Natural killer cell treated with Interleukin-12 subunit alpha and Interleukin-12 subunit beta and Interleukin-15 and Interleukin-18, amount 100 ng/mL, for 72 hours (primary cell): ENCODE data around the gene SEMA3G. TPM values are rescaled to one million over a fixed set of nuclear protein-coding genes. Genes with fewer than 3 reads are reported as not detected.

Source experiments
- ATAC-seq, 2 donors: fragments of 150-1000 bp; cut with Tn5 transposase in 1 of 2; sonication (Bioruptor Pico), chemical (Tn5 transposase) in 1 of 2; 2 replicates each; pipeline ENCODE4 v1.10.0; 2021
- DNase-seq: peaks from one replicate; pipeline ENCODE4 v3.0.0; 2022; ENCODE audit warnings: low spot score
- H3K27ac Mint-ChIP-seq, 2 donors: 1 replicate in 1 of 2; 2 replicates in 1 of 2; pipeline ENCODE4 v1.8.0; 2022; ENCODE audit warnings: mixed read lengths in 2 of 2, mild to moderate bottlenecking in 1 of 2, moderate library complexity in 1 of 2
- H3K27me3 Mint-ChIP-seq, 2 donors: 1 replicate in 1 of 2; 2 replicates in 1 of 2; pipeline ENCODE4 v1.8.0; 2022; ENCODE audit warnings: mixed read lengths in 2 of 2
- H3K36me3 Mint-ChIP-seq: one replicate; pipeline ENCODE4 v1.8.0; 2022; ENCODE audit warnings: mixed read lengths
- H3K4me1 Mint-ChIP-seq, 2 donors: 1 replicate in 1 of 2; 2 replicates in 1 of 2; pipeline ENCODE4 v1.8.0; 2022; ENCODE audit warnings: low read depth in 2 of 2, mixed read lengths in 2 of 2, mild to moderate bottlenecking in 1 of 2
- H3K4me3 Mint-ChIP-seq: one replicate; pipeline ENCODE4 v1.8.0; 2022; ENCODE audit warnings: mixed read lengths
- H3K9me3 Mint-ChIP-seq: 2 replicates; pipeline ENCODE4 v1.8.0; 2022; ENCODE audit warnings: mixed read lengths
- total RNA-seq, 2 donors: library from RNA; stranded (reverse); gene quantifications; one replicate each; pipeline ENCODE4 v1.2.3, GENCODE V29; 2022

Gene SEMA3G
- total RNA-seq, 2 donors from 2014 or later = 0.08 TPM; not detected in 1

GRCh38 chr3:52400275-52400793 lies 44.6 kb downstream of the SEMA3G start:
- ATAC-seq (no peak), DNase-seq (peak; percentile 32)
- H3K4me3 Mint-ChIP-seq = no peak overlapping the region
- H3K36me3 Mint-ChIP-seq = no peaks in the 10 kb centered on the region
- no peaks in the 10 kb centered on the region for H3K9me3 Mint-ChIP-seq
- H3K27me3 Mint-ChIP-seq = no peaks in the 10 kb centered on the region
- peaks cover 0 to 5% of the 10 kb centered on the region in 2 donors for H3K4me1 Mint-ChIP-seq
- H3K27ac Mint-ChIP-seq = no peak overlapping the region

GRCh38 chr3:52399593-52399992 lies 45.3 kb downstream of the SEMA3G start:
- peak; percentile 53 for DNase-seq
- Mint-ChIP-seq H3K27ac (no peak overlapping the region), H3K36me3 (no peaks in the 10 kb centered on the region), H3K4me3 (no peak overlapping the region), H3K9me3 (no peaks in the 10 kb centered on the region), H3K4me1 (peaks cover 0 to 5% of the 10 kb centered on the region in 2 donors), H3K27me3 (no peaks in the 10 kb centered on the region)
- ATAC-seq = no peak

- Mint-ChIP-seq H3K27me3 (no peaks in the 10 kb centered on the region), H3K4me3 (no peak overlapping the region), H3K36me3 (no peaks in the 10 kb centered on the region), H3K27ac (no peak overlapping the region), H3K9me3 (no peaks in the 10 kb centered on the region), H3K4me1 (peaks cover 0 to 5% of the 10 kb centered on the region in 2 donors)
- ATAC-seq (no peak), DNase-seq (peak; percentile 6)
Measured at GRCh38 chr3:52399131-52399530, 45.8 kb downstream of the SEMA3G start.

- peak; percentile 37 for DNase-seq
- no peak overlapping the region for H3K27ac Mint-ChIP-seq
- H3K4me3 Mint-ChIP-seq = no peak overlapping the region
- H3K9me3 Mint-ChIP-seq = no peaks in the 10 kb centered on the region
- no peaks in the 10 kb centered on the region for H3K27me3 Mint-ChIP-seq
- peaks cover 0 to 5% of the 10 kb centered on the region in 2 donors for H3K4me1 Mint-ChIP-seq
- no peak for ATAC-seq
- H3K36me3 Mint-ChIP-seq = no peaks in the 10 kb centered on the region
Measured at GRCh38 chr3:52398670-52399081, 46.2 kb downstream of the SEMA3G start.

GRCh38 chr3:52397676-52398399 lies 47.1 kb downstream of the SEMA3G start:
- peaks cover 0 to 5% of the 10 kb centered on the region in 2 donors for H3K4me1 Mint-ChIP-seq
- DNase-seq (peak; percentile 55), ATAC-seq (no peak)
- H3K36me3 Mint-ChIP-seq = no peaks in the 10 kb centered on the region
- H3K27ac Mint-ChIP-seq = no peak overlapping the region
- no peaks in the 10 kb centered on the region for H3K9me3 Mint-ChIP-seq
- H3K27me3 Mint-ChIP-seq = no peaks in the 10 kb centered on the region
- H3K4me3 Mint-ChIP-seq = no peak overlapping the region

- H3K27ac Mint-ChIP-seq = no peak overlapping the region
- peak; percentile 57 for DNase-seq
- H3K4me3 Mint-ChIP-seq = no peak overlapping the region
- no peaks in the 10 kb centered on the region for H3K27me3 Mint-ChIP-seq
- H3K36me3 Mint-ChIP-seq = no peaks in the 10 kb centered on the region
- no peaks in the 10 kb centered on the region for H3K9me3 Mint-ChIP-seq
- peaks cover 0 to 5% of the 10 kb centered on the region in 2 donors for H3K4me1 Mint-ChIP-seq
- no peak for ATAC-seq
Measured at GRCh38 chr3:52396907-52397591, 47.9 kb downstream of the SEMA3G start.

GRCh38 chr3:52396011-52396906 lies 48.6 kb downstream of the SEMA3G start:
- no peak overlapping the region for H3K27ac Mint-ChIP-seq

GRCh38 chr3:52395503-52395865 lies 49.4 kb downstream of the SEMA3G start:
- H3K4me3 Mint-ChIP-seq = no peak overlapping the region
- no peaks in the 10 kb centered on the region for H3K36me3 Mint-ChIP-seq
- H3K27ac Mint-ChIP-seq = no peak overlapping the region
- H3K4me1 Mint-ChIP-seq = peaks cover 0 to 5% of the 10 kb centered on the region in 2 donors
- ATAC-seq = no peak
- no peak for DNase-seq
- H3K9me3 Mint-ChIP-seq = no peaks in the 10 kb centered on the region
- no peaks in the 10 kb centered on the region for H3K27me3 Mint-ChIP-seq

More at GRCh38 chr3:52396011-52396906, 48.6 kb downstream of the SEMA3G start:
- Mint-ChIP-seq H3K27me3 (no peaks in the 10 kb centered on the region), H3K4me3 (no peak overlapping the region), H3K36me3 (no peaks in the 10 kb centered on the region), H3K9me3 (no peaks in the 10 kb centered on the region), H3K4me1 (peaks cover 0 to 5% of the 10 kb centered on the region in 2 donors)
- no peak for ATAC-seq
- peak; percentile 32 for DNase-seq

- H3K27ac Mint-ChIP-seq = no peak overlapping the region
- DNase-seq (peak; percentile 48), ATAC-seq (no peak)
Measured at GRCh38 chr3:52394751-52395502, 50.0 kb downstream of the SEMA3G start.

GRCh38 chr3:52393959-52394670 lies 50.8 kb downstream of the SEMA3G start:
- Mint-ChIP-seq H3K27me3 (no peaks in the 10 kb centered on the region), H3K36me3 (no peaks in the 10 kb centered on the region), H3K4me3 (no peak overlapping the region), H3K27ac (no peak overlapping the region), H3K9me3 (no peaks in the 10 kb centered on the region), H3K4me1 (no peaks in the 10 kb centered on the region)
- ATAC-seq = no peak
- DNase-seq = peak; percentile 49

More at GRCh38 chr3:52394751-52395502, 50.0 kb downstream of the SEMA3G start:
- Mint-ChIP-seq H3K9me3 (no peaks in the 10 kb centered on the region), H3K4me3 (no peak overlapping the region), H3K4me1 (no peaks in the 10 kb centered on the region), H3K27me3 (no peaks in the 10 kb centered on the region), H3K36me3 (no peaks in the 10 kb centered on the region)

GRCh38 chr3:52393131-52393807 lies 51.6 kb downstream of the SEMA3G start:
- no peaks in the 10 kb centered on the region for H3K27me3 Mint-ChIP-seq
- DNase-seq (peak; percentile 39), ATAC-seq (no peak)
- no peaks in the 10 kb centered on the region for H3K36me3 Mint-ChIP-seq
- no peak overlapping the region for H3K27ac Mint-ChIP-seq
- H3K4me3 Mint-ChIP-seq = no peak overlapping the region
- no peaks in the 10 kb centered on the region for H3K9me3 Mint-ChIP-seq
- no peaks in the 10 kb centered on the region for H3K4me1 Mint-ChIP-seq

- no peaks in the 10 kb centered on the region for H3K36me3 Mint-ChIP-seq
- no peak overlapping the region for H3K27ac Mint-ChIP-seq
- no peaks in the 10 kb centered on the region for H3K9me3 Mint-ChIP-seq
- ATAC-seq (no peak), DNase-seq (no peak)
- H3K4me1 Mint-ChIP-seq = no peaks in the 10 kb centered on the region
- H3K4me3 Mint-ChIP-seq = no peak overlapping the region
- no peaks in the 10 kb centered on the region for H3K27me3 Mint-ChIP-seq
Measured at GRCh38 chr3:52392216-52392930, 52.5 kb downstream of the SEMA3G start.
